Gastroesophageal sphincter (tissue), 3 donors: ENCODE data around the gene SPATS2L.

Experiments used
- CTCF ChIP-seq, 4 experiments: fragments of 200-600 bp in 2 of 4; fragments of 450-650 bp in 2 of 4; sonication (generic) in 1 of 4; IDR thresholded peaks; one replicate each; pipeline ENCODE4 v1.5.1; 2017 to 2019; ENCODE audit warnings: antibody characterized with exemption in 4 of 4, mild to moderate bottlenecking in 2 of 4, moderate library complexity in 2 of 4
- EP300 ChIP-seq: sonication (generic); formaldehyde crosslinking; IDR thresholded peaks from one replicate; pipeline ENCODE4 v1.6.1; 2017; ENCODE audit warnings: antibody characterized with exemption, mild to moderate bottlenecking
- POLR2A ChIP-seq, 2 donors: fragments of 450-650 bp; IDR thresholded peaks; one replicate each; pipeline ENCODE4 v1.6.1; 2017; ENCODE audit warnings: antibody characterized with exemption in 2 of 2, mild to moderate bottlenecking in 2 of 2, moderate library complexity in 1 of 2

GRCh38 chr2:200455958-200456421 is 149.5 kb downstream of the SPATS2L start:
- no peak for TF ChIP-seq EP300
- TF ChIP-seq POLR2A (IDR thresholded peaks at IDR 0.05) = no peak
- no peak for TF ChIP-seq CTCF (IDR thresholded peaks at IDR 0.05)
